CD4-positive, alpha-beta T cell treated with Interferon gamma for 1 hour (primary cell): ENCODE results near the gene NOS1.
A peak's percentile ranks its signal among the peaks of the same experiment; 100 is the strongest.
"Not testable (repeated sequence)": the region's sequence is repeated elsewhere in the genome, so short reads cannot be mapped to it uniquely, and the experiment has no call there.

Experiments
- DNase-seq: peaks from one replicate; pipeline ENCODE4 v3.0.0-alpha.2; 2020

Gene NOS1

DNA sequence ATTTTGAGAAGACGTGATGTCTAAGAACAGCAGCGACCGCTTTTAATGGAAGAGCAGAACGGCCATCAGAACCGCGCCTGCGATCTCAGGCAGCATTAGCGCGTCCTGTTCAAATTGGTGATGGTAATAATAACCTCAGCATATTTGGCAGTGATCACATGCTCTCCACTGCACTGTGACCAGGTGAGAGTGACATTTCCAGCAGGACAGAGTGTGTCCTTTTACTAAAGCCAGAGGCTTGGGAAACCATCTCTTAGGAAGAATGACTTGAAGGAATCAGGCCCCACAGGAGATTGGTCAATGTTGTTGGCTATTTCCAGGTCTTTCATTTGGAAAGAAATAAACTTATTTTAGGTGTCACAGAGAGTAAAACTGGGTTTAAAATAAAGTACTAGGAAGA, 119.7 kb downstream of the NOS1 start:
- DNase-seq = no peak

DNA sequence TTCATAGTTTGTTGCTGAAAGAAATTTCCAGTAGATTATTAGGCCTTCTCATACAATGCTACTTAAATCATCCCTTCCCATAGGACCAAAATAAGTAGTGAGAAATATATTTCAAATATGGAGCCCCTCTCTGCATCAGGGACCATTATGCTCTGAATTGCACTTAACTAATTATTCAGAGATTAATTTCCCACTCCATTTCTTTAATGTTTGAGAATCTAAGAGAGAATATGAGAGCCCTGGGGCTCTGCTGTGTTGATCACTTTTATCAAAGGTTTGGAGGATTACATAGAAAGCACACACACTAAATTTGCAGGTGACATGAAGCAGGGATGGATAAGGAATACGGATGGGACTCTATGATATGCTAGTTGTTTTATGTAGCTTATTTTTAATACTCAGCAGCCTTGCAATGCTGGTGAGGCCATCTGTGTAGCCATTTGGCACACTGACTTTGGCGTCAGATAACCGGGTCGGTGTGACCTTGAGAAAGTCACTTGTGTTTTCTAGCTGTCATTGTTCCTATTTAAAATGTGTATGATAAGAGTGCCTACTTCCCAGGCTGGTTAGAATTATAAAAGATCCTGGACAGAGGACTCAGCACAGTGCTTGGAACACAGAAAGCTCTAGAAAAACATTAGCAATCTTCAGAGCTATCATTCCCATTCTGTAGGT, 121.2 kb downstream of the NOS1 start:
- no peak for DNase-seq

DNA sequence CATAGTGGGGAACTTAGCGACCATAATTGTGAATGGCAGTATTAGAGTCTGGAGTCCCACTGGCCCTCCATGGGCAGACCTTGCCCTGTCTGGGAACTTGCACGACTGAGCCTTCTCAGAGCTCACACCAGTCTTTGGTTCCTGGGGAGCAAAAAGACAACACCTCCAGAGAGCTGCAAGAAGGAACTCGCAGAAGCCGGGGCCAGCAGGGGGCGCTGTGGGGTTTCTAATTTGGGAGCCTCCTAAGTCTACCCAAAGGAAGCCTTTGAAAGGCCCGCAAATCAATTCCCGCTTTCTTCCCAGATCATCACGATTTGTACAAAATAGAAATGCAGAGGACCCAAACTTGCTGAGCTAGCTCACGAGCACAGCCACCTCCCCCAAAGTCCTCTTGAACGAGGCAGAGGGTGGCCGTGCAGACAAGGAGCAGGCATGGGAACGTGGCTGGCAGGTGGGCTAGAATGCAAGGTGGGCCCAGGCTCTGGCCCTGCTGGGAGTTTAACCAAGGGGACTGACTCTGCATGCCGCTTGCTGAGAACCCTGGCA, 124.9 kb downstream of the NOS1 start:
- peak; percentile 31 for DNase-seq

DNA sequence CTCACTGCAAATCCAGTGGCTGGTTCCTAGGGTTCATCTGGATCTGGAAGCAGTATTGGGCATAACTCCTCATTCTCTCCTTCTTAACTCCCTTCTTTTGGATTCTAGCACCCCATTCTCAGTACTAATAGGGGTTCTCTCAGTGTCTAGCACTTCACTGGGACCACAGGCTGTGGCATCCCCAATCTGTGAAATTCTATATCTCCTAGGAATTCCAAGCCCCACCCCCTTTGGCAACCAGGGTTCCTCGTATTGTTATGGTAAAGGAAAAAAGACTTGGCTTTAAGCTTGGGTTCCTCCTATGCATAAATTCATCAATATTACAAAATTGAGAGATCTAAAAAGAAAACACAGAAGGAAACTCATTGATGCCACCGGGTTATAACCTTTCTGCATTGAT, 126.2 kb downstream of the NOS1 start:
- DNase-seq = no peak

DNA sequence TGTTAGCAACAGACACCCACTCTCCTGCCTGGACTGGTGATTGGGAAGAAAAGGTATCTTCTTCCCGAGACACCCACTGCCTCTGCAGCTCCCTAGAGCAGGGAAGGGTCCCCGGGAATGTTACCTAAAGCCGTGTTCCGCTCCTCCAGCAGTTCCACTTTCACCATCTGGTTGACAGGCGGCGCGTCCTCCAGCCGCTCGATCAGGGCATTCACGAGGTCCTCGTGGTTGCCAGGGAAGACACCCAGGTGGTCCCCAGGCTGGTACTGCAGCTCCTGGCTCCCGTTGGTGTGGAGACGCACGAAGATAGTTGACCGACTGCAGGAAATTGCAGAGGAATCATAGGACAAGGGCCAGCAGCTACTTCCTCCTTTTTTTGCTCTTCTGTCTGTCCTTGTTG, 127.0 kb downstream of the NOS1 start:
- no peak for DNase-seq

DNA sequence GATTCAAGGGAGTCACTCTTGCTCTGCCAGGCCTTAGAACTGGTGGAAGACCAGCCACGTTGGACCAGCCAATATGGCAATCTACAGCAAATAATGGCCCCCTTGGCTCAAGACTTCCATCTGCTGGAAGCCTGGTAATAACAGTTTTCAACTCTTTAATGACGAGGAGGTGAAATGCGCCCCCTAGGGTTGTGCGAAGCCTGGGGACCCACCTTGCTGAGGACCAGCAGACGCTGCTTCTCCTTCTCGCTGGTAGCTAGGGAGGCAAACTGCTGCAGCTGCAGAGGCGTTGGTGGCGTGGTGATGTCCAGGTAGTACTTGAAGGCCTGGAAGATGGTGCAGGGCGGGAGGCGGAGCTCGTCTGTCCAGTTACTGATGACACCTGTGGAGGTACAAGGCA, 129.7 kb downstream of the NOS1 start:
- no peak for DNase-seq

DNA sequence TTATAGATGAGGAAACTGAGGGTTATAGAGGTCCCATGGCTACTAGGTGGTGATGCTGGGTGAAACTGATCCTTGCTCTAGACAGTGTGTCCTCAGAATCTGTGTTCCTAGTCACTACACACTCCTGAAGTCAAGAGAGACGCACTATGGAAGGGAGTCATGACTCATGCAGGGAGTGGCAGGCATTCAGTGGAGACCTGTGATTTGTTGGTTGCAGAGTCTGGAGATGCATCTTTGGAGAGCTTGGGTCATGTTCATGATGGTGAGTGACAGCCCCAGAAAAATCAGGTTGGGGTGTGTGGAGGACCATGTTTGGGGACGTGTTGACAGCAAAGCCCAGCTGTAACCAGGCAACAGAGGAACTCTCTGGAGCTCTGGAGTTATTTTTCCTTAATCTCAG, 133.2 kb downstream of the NOS1 start:
- no peak for DNase-seq

DNA sequence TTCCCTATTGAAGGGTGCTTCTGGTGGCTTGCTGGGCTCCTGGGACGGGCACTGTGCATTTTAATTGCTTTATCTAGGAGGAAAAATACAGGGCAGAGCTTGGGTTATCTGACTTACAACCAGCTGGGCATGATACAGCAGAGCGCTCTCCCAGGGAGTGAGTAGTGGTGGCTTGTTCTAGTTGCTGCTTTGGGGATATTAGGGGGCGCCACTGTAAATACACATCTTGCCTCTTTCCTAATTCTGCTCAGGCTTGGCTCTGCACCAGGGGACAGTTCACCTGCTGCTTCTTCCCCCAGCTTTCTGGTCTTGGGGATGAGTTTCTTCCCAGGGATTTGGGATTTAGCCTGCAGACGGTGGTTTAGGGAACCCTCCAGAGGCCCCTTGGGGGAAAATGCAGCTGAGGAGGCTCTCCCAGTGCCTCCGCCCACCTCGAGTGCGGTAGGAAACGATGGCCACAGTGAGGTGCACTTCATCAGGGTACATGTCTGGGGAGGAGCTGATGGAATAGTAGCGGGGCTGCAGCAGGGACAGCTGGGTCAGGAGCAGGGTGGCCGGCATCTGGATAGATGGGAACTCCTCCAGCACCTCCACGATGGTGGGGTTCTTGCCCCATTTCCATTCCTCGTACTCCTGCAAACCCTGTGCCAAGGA, 134.3 kb downstream of the NOS1 start:
- no peak for DNase-seq

DNA sequence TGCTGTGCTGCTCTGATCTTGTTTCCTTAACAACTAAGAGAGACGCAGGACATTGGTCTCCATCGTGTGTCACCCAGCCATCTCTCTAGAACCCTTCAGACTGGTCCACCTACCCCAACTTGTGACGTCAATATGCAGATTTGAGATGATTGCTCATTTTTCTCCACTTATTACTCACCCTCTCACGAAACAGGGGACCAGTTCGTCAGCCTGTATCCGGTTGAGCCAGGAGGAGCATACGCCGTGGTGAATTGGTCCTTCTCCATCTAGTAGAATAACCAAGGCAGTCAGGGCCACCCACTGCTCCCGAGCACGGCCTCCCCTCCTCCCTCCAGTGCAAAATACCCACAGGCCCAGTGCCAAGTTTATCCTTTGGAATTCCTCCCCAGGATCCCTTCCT, 134.9 kb downstream of the NOS1 start:
- no peak for DNase-seq

DNA sequence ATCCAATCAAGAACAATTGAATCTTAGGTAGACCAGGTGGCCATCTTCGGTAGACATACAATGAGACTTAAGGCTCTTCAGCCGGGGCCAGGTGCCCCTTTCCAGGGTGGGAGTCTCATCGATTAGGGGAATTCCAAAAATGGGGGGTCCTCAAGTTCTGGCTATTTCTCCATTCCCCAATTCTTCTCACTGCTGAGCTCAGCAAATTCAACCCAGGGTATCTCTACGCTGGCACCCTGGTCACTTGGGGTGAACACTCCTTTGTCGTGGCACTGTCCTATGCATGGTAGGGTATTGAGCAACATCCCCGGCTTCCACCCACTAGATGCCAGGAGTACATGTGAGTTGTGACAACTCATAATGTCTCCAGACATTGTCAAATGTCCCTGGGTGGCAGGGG, 136.2 kb downstream of the NOS1 start:
- DNase-seq = no peak

DNA sequence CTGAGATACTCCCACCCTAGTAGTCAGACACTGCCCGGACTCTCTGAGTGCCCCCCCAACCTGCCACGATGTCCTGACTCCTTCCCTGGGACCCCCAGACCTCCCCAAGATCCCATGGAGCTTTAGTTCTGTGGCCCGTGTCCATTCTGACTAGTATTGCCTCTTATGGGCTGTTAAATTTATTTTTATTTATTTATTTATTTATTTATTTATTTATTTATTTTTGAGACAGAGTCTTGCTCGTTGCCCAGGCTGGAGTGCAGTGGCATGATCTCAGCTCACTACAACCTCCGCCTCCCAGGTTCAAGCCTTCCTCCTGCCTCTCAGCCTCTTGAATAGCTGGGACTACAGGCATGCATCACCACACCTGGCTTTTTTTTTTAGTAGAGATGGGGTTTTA, 140.5 kb downstream of the NOS1 start:
- not testable (repeated sequence) for DNase-seq

DNA sequence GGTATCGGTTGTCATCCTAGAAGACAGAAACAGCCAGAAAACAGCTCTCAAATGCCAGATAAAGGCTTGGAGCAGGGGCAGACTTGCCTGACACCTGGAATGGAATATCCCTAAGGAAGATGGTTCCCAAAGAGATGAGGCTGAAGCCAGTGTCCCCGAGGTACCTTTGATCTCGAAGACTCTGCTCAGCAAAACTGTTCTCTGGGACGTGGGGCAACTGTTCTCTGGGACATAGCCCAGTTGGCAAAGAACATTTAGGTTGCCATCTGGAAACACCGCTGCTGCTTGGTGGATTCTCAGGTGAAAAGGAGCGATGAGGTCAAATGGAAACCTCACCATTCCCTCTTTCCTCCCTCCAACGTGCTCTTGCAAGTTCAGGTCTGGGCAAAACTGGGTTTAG, 143.3 kb downstream of the NOS1 start:
- DNase-seq = no peak

DNA sequence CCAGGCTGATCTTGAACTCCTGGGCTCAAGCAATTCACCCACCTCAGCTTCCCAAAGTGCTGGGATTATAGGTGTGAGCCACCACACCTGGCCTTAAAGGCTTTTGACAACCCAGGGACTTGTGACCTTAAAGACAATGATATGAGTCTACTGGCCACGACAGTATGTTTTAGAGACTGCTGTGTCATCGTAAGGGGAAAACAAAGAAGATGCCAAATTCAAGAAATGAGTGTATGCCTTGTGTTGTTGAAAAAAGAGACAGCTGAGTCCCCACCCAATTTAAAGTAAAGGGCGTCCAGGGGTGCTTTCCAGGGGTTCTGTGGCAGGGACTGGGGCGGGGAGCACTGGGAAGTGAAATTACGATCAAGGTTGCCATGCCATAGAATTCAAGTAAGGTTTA, 144.7 kb downstream of the NOS1 start:
- DNase-seq = no peak

DNA sequence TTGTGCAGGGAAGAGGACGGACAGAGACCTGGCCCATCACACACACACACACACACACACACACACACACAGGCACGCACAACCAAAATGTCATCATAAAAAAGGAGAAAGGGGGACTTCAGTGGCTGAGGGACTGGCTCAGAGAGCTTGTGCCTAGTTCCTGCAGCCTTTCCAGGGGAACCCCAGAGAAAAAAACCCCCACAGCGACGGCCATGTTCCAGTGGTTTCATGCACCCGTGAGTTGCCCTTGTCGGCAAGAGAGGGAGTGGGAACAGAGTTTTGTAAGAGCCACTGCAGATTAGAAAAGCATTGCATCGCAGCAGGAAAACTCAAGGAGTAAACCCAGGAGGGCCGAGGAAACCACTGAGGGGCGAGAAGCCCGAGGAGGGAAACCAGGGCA, 146.6 kb downstream of the NOS1 start:
- DNase-seq = no peak

DNA sequence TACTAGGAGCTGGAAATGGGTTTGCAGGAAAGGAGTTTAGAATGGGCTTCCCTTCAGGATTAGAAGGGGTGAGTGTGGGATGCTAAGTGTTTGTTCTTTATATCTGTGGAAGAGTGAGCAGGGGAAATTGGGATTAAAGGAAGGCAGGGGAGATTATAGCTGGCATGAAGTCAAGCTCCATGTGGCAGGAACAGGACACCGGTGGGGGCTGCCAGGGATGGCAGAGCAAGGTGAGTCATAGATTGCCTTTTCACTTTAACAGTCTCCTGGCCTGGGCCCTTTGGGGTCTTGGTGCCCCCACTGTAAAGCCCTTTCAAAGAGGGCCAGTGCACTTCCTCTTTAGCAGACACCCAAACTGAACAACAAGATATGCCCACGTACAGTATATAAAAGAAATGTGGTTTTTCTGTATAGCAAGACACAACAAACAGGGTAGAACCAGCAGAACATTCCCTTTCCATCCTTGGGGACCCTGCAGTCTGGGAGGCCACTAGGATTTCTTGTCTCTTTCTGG, 148.1 kb downstream of the NOS1 start:
- DNase-seq = no peak

DNA sequence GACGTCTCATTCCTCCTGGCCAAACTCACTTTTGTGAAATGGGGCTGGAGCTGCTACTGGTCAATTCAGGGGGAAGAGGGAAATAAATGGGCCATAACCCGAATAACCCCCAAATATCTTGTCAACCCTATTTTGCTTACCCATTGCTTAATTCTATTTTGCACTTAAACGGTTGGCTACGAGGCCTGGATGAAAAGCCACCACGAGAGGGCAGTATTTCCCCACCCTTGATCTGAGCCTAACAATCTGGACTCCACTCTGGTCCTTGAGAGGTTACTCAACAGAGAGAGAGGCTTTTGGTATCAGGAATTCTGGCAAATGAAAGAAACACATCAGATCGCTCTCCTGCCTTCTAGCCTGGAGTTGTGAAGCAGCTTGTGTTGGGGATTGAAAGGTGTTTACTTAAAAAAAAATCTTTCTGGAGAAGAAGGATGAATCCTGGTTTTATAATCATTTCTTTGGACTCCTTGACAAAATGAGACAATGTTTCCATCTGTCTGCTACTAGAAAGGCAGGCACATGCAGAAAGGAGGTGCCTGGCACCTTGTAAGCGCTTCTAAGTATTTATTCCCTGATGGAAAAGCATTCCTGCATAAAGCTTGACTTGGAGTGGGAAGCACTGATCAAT, 148.7 kb downstream of the NOS1 start:
- DNase-seq = peak; percentile 14

DNA sequence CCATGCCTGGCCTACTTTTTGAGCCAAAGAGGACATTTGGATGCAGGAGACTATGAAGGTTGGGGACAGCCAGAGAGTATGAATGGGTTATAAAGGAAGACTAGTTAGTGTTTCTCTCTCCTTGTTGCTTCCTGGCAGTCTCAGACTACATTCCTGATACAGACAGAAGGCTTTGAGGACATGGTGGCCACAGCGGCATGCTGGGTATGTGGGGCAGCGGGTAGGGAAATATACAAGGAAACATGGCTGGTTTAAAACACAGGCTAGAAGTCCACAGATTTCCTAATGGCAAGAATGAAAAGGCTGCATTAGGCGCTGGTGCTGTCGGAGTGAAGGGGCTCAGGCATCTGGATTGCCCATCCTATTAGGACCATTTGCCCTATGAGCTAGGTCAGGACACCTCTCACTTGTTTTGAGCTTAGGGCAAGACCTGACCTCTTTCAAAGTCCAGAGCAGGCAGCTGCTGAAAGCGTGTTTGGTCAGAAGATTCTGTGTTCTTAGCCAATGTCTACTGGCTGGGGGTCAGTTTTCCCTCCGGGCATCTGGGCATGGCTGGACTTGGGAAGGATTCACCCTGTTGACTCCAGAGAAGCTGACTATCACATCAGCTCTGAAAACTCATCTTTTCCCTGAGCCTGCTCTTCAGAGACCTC, 151.0 kb downstream of the NOS1 start:
- DNase-seq = no peak

DNA sequence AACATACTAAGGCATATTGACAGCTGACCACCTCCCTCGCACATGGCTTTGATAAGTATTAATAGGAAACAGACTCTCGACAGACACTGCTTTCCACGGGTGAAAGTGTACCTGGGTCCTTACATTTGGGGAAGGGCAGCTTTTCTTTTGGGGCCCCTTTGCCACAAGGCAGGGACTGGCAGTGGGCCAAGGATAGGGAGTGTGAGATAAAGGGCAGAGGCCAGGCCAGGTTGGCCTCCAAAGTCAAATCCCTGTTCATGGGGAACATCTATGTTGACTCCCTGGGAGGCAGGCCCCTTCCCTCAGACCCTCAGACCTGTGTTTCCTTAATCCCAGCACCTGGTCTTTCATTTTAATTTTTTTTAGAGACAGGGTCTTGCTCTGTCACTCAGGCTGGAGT, 151.8 kb downstream of the NOS1 start:
- no peak for DNase-seq

DNA sequence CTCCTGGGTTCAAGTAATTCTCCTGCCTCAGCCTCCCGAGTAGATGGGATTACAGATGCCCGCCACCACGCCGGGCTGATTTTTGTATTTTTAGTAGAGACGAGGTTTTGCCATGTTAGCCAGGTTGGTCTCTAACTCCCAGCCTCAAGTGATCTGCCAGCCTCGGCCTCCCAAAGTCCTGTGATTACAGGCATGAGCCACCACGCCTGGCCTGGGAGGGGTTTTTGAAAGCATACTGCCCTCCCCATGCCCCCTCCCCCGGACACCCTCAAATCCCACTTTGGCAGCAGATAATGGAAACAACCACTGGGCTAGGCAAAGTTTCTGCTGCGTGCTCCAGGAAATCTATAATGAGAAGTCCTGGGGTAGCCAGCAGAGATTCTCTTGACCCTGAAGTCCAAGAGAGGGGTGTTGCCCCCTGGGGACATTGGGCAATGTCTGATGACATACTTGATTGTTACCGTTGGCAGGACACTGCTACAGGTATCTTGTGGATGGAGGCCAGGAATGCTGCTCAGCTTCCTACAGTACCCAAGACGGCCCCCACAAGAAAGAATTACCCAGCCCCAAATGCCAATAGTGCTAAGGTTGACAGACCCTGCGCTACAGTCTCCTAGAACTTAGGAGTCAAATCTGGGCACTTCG, 152.5 kb downstream of the NOS1 start:
- no peak for DNase-seq

DNA sequence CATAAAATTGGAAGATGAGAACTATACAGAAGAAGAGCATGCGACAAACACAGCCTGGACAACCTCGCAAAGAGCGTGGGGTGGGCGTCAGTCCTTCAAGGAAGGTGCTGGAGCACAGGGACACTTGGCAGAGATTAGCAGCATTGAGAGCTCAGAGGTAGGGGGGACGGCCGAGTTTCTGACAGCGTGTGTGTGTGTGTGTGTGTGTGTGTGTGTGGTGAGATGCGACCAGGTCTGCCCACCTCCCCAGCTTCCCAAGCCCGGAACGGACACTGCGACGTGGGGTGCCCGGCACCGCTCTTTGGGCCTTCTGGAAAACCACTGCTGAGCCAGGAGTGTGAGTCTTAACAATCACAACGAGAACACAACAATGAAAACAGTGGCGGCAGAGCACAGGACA, 153.2 kb downstream of the NOS1 start:
- no peak for DNase-seq

DNA sequence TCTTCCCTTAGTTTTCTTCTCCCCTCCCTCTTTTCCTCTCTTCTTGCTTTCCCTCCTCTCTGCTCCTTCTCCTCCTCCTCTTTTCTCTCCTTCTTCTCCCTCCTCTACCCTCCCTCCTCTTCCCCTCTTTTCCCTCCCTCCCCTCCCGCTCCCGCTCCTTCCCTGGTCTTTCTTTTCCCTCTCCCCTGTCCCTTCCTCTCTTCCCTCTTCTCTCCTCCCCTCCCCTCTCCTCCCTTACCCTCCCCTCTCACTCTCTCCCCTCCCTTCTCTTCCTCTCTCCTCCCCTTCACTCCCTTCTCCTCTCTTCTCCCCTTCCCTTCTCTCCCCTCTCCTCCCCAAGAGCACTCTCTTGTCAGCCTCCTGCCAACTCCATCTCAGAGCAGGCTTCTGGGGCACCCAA, 153.8 kb downstream of the NOS1 start:
- DNase-seq = no peak

DNA sequence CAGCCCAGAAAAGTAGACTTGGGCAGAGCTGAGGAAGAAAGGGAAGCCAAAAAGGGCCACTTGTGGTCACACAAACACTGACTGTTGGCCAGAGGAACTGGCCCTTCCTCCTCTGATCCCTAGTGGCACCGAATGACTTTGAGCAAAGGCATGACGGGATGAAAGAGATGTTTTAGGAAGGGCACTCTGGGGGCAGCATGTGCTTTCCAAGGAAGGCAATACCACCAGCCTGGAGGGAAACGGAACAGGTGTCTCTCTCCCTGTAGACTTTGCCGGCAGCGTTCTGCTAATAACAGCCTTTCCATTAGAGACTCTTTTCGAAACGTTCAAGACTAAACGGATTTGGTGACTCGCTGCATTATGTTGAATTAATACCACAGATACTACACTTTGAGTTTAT, 158.9 kb downstream of the NOS1 start:
- no peak for DNase-seq

DNA sequence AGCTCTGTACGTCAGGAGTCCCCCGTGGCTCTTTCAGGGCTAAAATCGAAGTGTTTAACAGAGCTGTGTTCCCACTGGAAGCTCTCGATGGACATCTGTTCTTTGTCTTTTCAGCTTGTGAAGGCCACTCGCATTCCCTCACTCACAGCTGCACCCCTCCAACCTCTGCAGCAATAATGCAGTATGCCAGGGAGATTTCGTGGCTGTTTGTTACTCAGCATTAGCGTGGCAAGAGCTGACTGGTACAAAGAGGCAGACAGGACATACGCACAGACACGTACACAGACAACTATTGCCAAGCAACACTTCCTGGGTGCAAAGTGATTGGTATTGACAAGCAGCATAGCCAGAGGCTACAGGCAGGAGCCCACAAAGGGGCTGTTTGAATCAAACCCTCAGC, 159.4 kb downstream of the NOS1 start:
- DNase-seq = no peak
